Measurements from ENCODE around the gene PDE8B.

Gene PDE8B

DNA sequence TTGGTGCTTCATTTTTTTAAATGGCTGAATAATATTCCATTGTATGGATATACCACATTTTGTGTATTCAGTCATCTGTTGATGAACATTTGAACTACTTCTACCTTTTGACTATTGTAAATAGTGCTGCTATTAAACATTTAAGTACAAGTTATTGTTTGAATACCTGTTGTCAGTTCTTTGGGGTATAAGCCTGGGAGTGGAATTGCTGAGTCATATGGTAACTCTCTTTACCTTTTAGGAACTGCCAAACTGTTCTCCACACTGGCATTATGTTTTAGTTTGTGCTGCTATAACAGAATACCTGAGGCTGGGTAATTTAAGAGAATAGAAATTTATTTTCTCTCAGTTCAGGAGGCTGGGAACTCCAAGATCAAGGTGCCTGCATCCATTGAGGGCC, 15.7 kb upstream of the PDE8B start:
- no peak overlapping the region for H3K4me3 ChIP-seq (ENCODE audit: low read length in 2 of 2)
- H3K27me3 ChIP-seq (ENCODE audit: control insufficient read depth in 1 of 2, insufficient read depth in 2 of 2, low read length in 2 of 2) = no peaks in the 10 kb centered on the region
- H3K9ac ChIP-seq (ENCODE audit: low read length in 2 of 2) = no peak overlapping the region
- H3K4me1 ChIP-seq (ENCODE audit: control insufficient read depth, insufficient read depth, low read length) = no peaks in the 10 kb centered on the region
- no peak overlapping the region for H3K27ac ChIP-seq (ENCODE audit: low read length)
- H3K9me3 ChIP-seq (ENCODE audit: control insufficient read depth in 2 of 2, low read length in 2 of 2) = no peaks in the 10 kb centered on the region
- H3K36me3 ChIP-seq (ENCODE audit: control insufficient read depth in 2 of 2, insufficient read depth in 2 of 2, low read length in 2 of 2) = no peaks in the 10 kb centered on the region

DNA sequence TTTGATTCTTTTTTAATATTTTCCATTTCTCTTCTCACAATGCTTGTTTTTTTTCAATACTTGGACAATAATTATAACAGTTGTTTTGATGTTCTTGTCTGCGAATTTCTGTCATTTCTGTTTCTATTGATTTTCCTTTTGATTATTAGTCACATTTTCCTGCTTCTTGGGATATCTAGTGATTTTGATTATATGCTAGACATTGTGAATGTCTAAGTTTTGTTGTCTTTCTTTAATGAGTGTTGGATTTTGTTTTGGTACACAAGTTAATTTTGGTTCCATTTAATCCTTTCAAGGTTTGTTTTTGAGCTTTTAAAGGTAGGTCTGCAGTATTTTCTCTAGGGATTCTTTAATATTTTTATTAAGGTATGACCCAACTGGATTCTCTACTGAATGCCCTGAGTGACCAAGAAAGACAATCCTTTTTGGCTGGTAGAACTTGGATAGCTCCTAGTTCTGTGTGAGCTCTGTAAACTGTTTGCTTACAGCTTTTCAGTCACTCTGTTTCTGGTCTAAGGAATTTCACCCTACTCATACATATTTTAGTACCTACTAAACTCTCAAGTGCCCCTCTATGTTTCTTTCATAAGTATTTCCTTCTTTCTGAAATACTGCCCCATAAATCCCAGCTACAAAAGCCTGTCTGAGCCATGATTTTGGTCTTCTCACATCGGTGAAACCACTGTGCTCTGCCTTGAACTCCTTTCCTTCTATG, 12.5 kb upstream of the PDE8B start:
- Histone ChIP-seq H3K4me1 (ENCODE audit: control insufficient read depth, insufficient read depth, low read length) (no peaks in the 10 kb centered on the region), H3K9me3 (ENCODE audit: control insufficient read depth in 2 of 2, low read length in 2 of 2) (no peaks in the 10 kb centered on the region), H3K27me3 (ENCODE audit: control insufficient read depth in 1 of 2, insufficient read depth in 2 of 2, low read length in 2 of 2) (no peaks in the 10 kb centered on the region)

DNA sequence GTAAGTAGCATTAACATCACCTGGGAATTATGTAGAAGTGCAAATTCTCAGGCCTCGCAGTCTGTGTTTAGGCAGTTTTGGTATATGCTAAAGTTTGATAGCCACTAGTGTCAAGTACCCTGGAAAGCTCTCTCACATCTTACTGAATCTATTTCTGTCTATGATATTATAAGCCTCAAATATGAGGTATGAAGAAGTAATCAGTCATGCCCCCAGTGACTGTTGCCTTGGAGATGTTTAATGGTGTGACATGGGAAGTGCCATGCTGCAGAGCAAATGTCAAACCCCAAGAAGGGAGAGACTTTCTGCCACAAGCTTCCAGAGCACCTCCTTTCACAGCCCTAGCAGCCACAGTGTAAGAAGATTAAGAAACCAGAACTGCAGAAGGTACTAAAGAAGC, 9.8 kb upstream of the PDE8B start:
- Histone ChIP-seq H3K9me3 (ENCODE audit: control insufficient read depth in 2 of 2, low read length in 2 of 2) (no peaks in the 10 kb centered on the region), H3K36me3 (ENCODE audit: control insufficient read depth in 2 of 2, insufficient read depth in 2 of 2, low read length in 2 of 2) (no peaks in the 10 kb centered on the region), H3K4me3 (ENCODE audit: low read length in 2 of 2) (no peak overlapping the region), H3K9ac (ENCODE audit: low read length in 2 of 2) (no peak overlapping the region), H3K27ac (ENCODE audit: low read length) (no peak overlapping the region), H3K4me1 (ENCODE audit: control insufficient read depth, insufficient read depth, low read length) (no peaks in the 10 kb centered on the region), H3K27me3 (ENCODE audit: control insufficient read depth in 1 of 2, insufficient read depth in 2 of 2, low read length in 2 of 2) (no peaks in the 10 kb centered on the region)

More for the DNA sequence above, 12.5 kb upstream of the PDE8B start:
- no peak overlapping the region for H3K27ac ChIP-seq (ENCODE audit: low read length)
- H3K36me3 ChIP-seq (ENCODE audit: control insufficient read depth in 2 of 2, insufficient read depth in 2 of 2, low read length in 2 of 2) = no peaks in the 10 kb centered on the region
- no peak overlapping the region for H3K9ac ChIP-seq (ENCODE audit: low read length in 2 of 2)
- no peak overlapping the region for H3K4me3 ChIP-seq (ENCODE audit: low read length in 2 of 2)

DNA sequence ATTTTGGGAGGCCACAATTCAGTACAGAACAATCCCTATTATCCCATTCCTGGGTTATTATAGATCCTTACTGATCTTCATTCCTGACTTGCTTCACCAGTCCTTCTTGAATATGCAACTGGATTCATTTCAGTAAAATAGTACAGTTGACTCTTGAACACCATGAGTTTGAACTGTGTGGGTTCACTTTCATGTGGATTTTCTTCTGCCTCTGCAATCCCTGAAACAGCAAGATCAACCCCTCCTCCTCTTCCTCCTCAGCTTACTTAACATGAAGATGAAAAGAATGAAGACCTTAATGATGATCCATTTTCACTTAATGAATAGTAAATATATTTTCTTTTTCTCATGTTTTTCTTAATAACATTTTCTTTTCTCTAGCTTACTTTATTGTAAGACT, 8.3 kb upstream of the PDE8B start:
- Histone ChIP-seq H3K9ac (ENCODE audit: low read length in 2 of 2) (no peak overlapping the region), H3K4me1 (ENCODE audit: control insufficient read depth, insufficient read depth, low read length) (no peaks in the 10 kb centered on the region), H3K36me3 (ENCODE audit: control insufficient read depth in 2 of 2, insufficient read depth in 2 of 2, low read length in 2 of 2) (no peaks in the 10 kb centered on the region), H3K4me3 (ENCODE audit: low read length in 2 of 2) (no peak overlapping the region), H3K27me3 (ENCODE audit: control insufficient read depth in 1 of 2, insufficient read depth in 2 of 2, low read length in 2 of 2) (no peaks in the 10 kb centered on the region), H3K27ac (ENCODE audit: low read length) (no peak overlapping the region), H3K9me3 (ENCODE audit: control insufficient read depth in 2 of 2, low read length in 2 of 2) (no peaks in the 10 kb centered on the region)

DNA sequence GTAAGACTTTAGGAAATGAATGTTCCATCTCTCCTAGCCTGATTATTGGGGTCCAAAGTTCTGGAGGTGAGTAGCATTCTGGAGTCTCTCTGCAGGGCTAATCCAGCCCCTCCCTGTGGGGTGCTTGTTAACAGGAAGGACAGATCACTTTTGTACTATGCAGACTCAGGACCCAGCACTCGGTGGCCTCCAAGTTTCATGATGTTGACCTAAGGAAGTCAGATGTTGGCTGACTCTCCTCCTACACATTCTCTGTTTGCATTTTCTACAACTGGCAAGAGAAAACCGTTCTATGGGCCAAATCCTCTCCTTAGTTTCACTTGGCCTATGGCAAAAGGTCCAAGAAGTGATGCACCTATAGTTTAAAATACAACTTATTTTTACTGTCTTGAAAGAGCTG, 5.5 kb upstream of the PDE8B start:
- no peaks in the 10 kb centered on the region for H3K9me3 ChIP-seq (ENCODE audit: control insufficient read depth in 2 of 2, low read length in 2 of 2)
- no peaks in the 10 kb centered on the region for H3K4me1 ChIP-seq (ENCODE audit: control insufficient read depth, insufficient read depth, low read length)
- H3K36me3 ChIP-seq (ENCODE audit: control insufficient read depth in 2 of 2, insufficient read depth in 2 of 2, low read length in 2 of 2) = no peaks in the 10 kb centered on the region
- peaks cover 0 to 2% of the 10 kb centered on the region in 2 donors for H3K27me3 ChIP-seq (ENCODE audit: control insufficient read depth in 1 of 2, insufficient read depth in 2 of 2, low read length in 2 of 2)
- H3K27ac ChIP-seq (ENCODE audit: low read length) = no peak overlapping the region
- no peak overlapping the region for H3K4me3 ChIP-seq (ENCODE audit: low read length in 2 of 2)
- no peak overlapping the region for H3K9ac ChIP-seq (ENCODE audit: low read length in 2 of 2)

- Histone ChIP-seq H3K4me1 (ENCODE audit: control insufficient read depth, insufficient read depth, low read length) (peaks cover 12% of the 10 kb centered on the region), H3K9ac (ENCODE audit: low read length in 2 of 2) (no peak overlapping the region), H3K36me3 (ENCODE audit: control insufficient read depth in 2 of 2, insufficient read depth in 2 of 2, low read length in 2 of 2) (no peaks in the 10 kb centered on the region), H3K27ac (ENCODE audit: low read length) (no peak overlapping the region), H3K4me3 (ENCODE audit: low read length in 2 of 2) (no peak overlapping the region), H3K27me3 (ENCODE audit: control insufficient read depth in 1 of 2, insufficient read depth in 2 of 2, low read length in 2 of 2) (peaks cover 8 to 19% of the 10 kb centered on the region in 2 donors), H3K9me3 (ENCODE audit: control insufficient read depth in 2 of 2, low read length in 2 of 2) (no peaks in the 10 kb centered on the region)
These were observed 1.8 kb upstream of the PDE8B start for GRCh38 chr5:77208507-77209163.

DNA sequence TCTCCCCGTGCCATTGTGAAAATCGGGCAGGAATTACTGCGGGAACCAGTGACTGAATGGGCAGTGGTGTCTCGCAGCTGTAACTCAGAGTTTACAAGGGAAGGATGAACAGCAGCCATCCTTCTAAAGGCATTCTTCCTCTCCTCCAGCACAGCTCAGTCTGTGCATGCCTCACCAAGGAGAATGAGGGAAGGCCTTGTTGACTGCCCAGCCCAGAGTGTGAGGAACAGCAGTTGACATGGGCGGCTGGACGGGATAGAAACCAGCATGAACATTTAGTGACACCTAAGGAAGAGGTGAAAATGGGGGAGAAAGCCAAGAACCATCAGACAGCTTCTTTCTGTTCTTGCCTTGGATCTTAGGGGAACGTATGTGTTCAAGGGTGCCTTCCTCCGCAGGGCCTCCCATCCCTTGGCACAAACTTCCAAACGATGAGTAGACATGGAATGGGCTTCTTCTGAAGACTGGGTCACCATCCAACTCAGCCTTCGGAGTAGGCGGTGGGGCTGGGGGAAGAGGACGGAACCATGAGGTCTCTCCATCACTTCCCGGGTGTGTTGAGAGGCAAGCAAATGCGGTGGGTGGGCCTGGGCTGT, 887 bp upstream of the PDE8B start:
- H3K36me3 ChIP-seq (ENCODE audit: control insufficient read depth in 2 of 2, insufficient read depth in 2 of 2, low read length in 2 of 2) = no peaks in the 10 kb centered on the region
- H3K27ac ChIP-seq (ENCODE audit: low read length) = no peak overlapping the region
- peak overlapping the region in 1 of 2 donors; percentile 73 for H3K4me3 ChIP-seq (ENCODE audit: low read length in 2 of 2)
- H3K4me1 ChIP-seq (ENCODE audit: control insufficient read depth, insufficient read depth, low read length) = peaks cover 12% of the 10 kb centered on the region
- H3K9me3 ChIP-seq (ENCODE audit: control insufficient read depth in 2 of 2, low read length in 2 of 2) = no peaks in the 10 kb centered on the region
- peaks cover 11 to 23% of the 10 kb centered on the region in 2 donors for H3K27me3 ChIP-seq (ENCODE audit: control insufficient read depth in 1 of 2, insufficient read depth in 2 of 2, low read length in 2 of 2)
- H3K9ac ChIP-seq (ENCODE audit: low read length in 2 of 2) = no peak overlapping the region

GRCh38 chr5:77210964-77211690, 647 bp downstream of the PDE8B start:
- Histone ChIP-seq H3K9me3 (ENCODE audit: control insufficient read depth in 2 of 2, low read length in 2 of 2) (no peaks in the 10 kb centered on the region), H3K36me3 (ENCODE audit: control insufficient read depth in 2 of 2, insufficient read depth in 2 of 2, low read length in 2 of 2) (no peaks in the 10 kb centered on the region), H3K27me3 (ENCODE audit: control insufficient read depth in 1 of 2, insufficient read depth in 2 of 2, low read length in 2 of 2) (peaks cover 11 to 25% of the 10 kb centered on the region in 2 donors), H3K4me1 (ENCODE audit: control insufficient read depth, insufficient read depth, low read length) (peaks cover 12% of the 10 kb centered on the region), H3K9ac (ENCODE audit: low read length in 2 of 2) (no peak overlapping the region), H3K27ac (ENCODE audit: low read length) (no peak overlapping the region), H3K4me3 (ENCODE audit: low read length in 2 of 2) (peak overlapping the region; percentile 38 to 73)

- Histone ChIP-seq H3K27ac (ENCODE audit: low read length) (no peak overlapping the region), H3K9ac (ENCODE audit: low read length in 2 of 2) (no peak overlapping the region), H3K27me3 (ENCODE audit: control insufficient read depth in 1 of 2, insufficient read depth in 2 of 2, low read length in 2 of 2) (peaks cover 11 to 25% of the 10 kb centered on the region in 2 donors)
These were observed 1.2 kb downstream of the PDE8B start for GRCh38 chr5:77211691-77212047.

DNA sequence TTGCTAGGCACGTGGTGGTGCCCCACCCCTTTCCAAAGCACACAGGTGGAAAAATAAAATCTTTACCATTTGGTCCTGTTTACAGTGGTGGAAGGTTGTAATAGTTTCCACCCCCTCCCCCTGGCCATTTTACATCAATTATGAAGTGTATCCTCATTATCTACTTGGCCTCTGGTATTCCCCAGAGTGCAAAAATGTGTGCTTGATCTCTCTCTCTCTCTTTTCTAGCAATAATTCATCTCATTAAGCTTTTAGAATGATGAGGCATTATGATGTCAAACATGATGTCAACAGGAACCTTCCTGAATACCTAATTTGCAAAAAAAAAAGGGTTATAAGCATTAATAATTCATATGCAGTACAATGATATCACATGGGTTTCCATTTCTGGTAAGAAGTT, 3.1 kb downstream of the PDE8B start:
- no peak overlapping the region for H3K4me3 ChIP-seq (ENCODE audit: low read length in 2 of 2)
- peaks cover 11 to 25% of the 10 kb centered on the region in 2 donors for H3K27me3 ChIP-seq (ENCODE audit: control insufficient read depth in 1 of 2, insufficient read depth in 2 of 2, low read length in 2 of 2)
- H3K9me3 ChIP-seq (ENCODE audit: control insufficient read depth in 2 of 2, low read length in 2 of 2) = no peaks in the 10 kb centered on the region
- H3K9ac ChIP-seq (ENCODE audit: low read length in 2 of 2) = no peak overlapping the region
- no peaks in the 10 kb centered on the region for H3K36me3 ChIP-seq (ENCODE audit: control insufficient read depth in 2 of 2, insufficient read depth in 2 of 2, low read length in 2 of 2)
- peaks cover 12% of the 10 kb centered on the region for H3K4me1 ChIP-seq (ENCODE audit: control insufficient read depth, insufficient read depth, low read length)
- no peak overlapping the region for H3K27ac ChIP-seq (ENCODE audit: low read length)

More at GRCh38 chr5:77211691-77212047, 1.2 kb downstream of the PDE8B start:
- Histone ChIP-seq H3K36me3 (ENCODE audit: control insufficient read depth in 2 of 2, insufficient read depth in 2 of 2, low read length in 2 of 2) (no peaks in the 10 kb centered on the region), H3K4me1 (ENCODE audit: control insufficient read depth, insufficient read depth, low read length) (peaks cover 12% of the 10 kb centered on the region), H3K9me3 (ENCODE audit: control insufficient read depth in 2 of 2, low read length in 2 of 2) (no peaks in the 10 kb centered on the region), H3K4me3 (ENCODE audit: low read length in 2 of 2) (peak overlapping the region; percentile 38 to 73)
